HG03095 (cell line): ENCODE measurements around the gene SALL3.

ENCODE experiments used
- ATAC-seq: cut with Tn5 transposase; IDR thresholded peaks from one replicate; pipeline ENCODE4 v1.9.1; 2021; ENCODE audit warnings: moderate library complexity; ENCODE audit not compliant: unreplicated experiment

Gene SALL3

DNA sequence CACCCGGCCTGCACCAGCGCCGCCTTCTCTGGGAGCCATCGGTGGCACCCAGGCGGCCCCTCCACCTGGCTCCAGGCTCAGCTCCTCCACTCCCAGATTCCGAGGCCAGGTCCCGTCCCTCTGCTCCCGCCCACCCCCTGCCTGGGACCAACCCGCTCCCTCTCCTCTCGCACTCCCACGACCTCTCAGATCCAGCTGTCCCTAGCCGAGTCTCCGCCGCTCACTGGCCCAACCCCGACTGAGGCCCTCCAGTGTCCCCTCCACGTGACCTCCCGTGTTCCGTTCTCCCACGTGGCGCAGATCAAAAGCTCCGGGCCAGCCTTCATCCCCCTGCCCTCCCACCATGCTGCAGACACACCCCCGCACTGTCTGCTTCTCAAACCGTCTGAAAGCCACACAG, 14.4 kb upstream of the SALL3 start:
- no peak for ATAC-seq

DNA sequence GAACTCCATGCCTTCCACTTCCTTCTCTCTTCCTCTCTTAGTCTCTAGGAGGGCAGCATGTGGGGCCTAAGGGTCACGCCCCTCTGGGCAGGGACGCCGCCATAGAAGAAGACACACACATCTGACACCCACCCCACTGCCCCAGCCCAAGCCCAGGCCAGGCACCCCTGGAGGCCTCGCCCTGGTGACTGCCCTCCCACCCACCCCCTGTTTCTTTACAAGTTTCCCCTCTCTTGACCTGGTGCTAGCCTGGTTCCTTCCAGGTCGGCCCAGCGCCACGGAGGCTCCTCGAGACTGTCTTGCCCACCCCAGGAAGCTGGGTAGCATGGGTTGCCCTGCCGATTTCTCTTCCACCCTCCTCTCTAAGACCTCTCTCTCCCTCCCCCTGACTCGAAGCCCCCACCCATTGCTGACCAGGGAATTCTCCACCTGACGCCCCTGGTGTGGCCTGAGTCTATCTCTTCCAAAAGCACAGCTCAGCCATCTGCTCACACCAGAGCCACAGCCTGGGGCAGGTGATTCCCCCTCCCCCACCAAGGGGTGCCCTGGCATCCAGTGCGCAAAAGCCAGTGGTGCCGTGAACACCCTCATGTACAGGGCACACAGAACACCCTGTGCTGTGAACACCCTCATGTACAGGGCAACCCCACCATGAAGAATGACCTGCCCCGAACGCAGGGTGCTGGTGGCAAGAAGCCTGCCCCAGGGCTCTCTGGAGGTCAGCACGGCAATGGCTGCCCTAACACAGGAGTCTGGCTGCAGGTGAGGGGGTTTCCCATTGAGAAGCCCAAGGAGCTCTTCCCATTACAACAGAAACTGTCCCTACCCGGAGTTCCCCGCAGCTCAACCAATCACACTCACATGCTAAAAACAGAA, 13.5 kb upstream of the SALL3 start:
- ATAC-seq, result no peak

DNA sequence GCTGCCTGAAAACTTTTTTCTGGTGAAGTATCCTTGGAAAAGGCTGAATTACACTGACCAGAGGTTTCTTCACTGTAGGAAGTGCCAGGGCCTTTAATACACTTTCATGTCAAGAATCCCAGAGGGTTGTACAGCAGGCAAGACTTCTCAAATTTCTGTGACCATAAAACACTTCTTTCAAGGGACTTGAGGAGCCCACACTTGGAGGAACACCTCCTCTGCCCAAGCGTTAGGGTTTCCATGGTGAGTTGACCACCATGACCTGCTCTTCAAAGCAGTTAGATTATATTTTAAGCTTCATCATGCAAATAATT, 12.9 kb upstream of the SALL3 start:
- ATAC-seq, result no peak

DNA sequence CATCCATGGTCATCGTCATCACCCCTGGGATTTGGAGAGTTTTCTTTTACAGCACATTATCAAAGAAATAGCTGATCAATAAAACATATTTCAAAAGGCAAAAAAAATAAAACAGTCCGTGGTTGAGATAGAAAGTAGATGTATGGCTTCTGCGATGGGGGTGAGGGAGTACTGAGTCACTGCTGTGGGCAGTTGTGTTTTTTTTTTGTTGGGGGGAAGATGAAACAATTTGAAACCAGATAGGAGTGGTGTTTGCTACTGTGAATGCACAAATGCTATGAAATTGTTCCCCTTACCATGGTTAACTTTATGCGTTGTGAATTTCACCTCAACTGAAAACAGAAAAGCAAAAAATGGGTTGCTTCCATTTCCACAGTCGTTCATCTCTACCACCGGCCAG, 11.9 kb upstream of the SALL3 start:
- no peak for ATAC-seq

DNA sequence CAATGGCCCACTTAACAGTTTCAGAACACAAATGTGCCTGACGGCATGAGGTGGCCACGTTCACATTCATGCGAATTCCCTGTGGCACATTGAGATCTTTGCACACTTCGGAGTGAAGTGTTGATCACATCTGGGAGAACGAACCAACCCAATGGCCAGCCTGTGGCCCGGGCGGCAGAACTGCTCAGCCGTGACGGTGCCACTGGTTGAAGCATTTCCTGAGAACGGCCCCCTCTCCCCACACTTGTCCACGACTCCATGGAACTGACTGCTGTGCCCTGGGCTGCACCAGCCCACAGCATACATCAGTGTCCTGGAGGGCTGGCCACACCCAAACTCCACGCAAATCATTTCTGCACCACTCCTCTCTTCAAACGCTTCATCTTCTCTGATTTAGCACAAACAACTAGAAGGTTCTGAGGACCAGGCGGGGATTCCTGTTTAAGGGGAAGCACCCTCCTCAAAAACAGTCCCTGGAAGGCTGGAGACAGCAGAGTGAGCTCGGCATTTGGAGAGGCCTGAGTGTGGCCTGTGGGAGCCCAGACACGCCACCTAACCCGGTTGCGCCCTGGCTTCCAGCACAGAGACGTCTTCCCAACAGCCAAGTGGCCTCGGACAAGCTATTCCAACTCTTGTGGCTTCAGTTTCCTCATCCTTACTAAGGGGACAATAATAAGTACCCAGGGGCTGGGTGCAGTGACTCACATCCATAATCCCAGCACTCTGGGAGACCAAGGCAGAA, 9.9 kb upstream of the SALL3 start:
- ATAC-seq, result no peak

DNA sequence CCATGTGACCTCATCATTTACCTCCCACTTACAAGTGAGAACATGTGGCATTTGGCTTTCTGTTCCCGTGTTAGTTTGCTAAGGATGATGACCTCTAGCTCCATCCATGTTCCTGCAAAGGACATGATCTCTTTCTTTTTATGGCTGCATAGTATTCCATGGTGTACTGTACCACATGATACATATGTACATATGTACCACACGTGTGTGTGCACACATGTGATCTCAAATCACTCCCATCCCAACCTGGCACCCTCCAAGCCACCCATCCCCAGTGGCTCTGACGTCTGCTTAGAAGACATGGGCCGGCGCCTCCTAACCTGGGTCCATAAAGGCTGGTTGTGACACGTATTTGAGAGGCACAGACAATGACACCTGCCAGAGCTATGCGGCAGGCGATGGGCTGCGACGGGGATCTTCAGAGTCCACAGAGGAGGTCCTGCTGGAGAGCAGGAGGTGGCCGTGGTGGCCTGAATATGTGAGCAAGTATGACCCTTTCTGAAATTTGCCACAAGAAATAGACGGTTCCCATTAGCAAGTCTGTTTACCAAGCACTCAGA, 8.8 kb upstream of the SALL3 start:
- no peak for ATAC-seq

DNA sequence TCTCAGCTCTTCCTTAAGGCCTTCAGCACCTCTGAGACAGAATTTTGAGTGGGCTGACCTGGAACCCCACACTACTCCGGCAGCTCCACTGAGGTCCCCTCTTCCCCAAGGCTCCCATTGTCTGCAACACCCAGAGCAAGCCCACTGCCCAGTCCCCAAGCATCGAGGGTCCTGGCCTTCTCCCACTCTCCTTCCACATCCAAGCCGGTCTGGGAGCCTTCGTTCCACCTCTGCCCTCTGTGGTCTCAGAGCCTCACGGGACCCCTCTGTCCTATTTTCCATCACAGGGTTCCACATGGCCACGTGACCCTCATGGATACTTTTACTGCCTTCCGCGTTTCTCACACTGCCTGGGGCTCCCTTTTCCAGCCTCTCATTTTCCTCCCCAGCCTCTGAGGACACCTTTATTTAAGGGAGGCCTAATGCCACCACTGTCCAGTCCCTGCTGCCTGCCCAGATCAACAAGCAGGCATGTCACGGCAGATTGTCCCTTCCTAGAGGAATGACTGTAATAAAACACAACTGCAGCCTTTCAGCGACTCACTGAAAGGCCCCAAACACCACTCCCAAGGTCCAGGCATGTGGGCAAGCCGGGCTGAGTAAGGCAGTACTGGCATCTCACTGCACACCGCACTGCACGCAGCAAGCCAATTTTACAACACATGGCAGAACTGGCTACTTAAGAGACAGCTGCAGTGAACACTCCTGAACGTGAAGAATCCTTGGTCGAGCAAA, 7.9 kb upstream of the SALL3 start:
- ATAC-seq, result no peak

DNA sequence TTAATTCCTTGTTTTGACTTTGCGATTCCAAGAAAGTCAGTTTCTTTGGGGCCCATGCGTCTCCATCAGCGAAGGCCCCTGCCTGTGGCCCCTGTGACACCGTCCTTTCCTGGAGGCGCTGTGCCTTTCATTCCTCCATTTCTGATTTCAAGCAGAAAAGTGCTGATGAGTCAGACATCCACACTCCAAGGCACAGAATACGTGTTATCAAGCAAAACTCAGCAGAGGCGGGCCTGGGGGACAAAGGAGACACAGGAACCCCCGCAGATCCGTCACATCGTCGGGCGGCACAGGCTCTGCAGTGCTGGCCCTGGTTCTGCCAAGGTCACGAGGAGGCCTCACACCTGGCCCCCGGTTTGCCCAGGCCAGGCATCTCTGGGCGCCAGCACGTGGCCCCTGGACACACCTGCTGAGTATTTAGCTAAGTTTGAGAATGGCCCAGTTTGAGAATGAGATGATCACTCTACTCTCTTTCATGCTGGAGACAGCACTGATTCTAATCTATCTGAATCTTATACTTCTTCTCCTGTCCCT, 7.2 kb upstream of the SALL3 start:
- no peak for ATAC-seq

DNA sequence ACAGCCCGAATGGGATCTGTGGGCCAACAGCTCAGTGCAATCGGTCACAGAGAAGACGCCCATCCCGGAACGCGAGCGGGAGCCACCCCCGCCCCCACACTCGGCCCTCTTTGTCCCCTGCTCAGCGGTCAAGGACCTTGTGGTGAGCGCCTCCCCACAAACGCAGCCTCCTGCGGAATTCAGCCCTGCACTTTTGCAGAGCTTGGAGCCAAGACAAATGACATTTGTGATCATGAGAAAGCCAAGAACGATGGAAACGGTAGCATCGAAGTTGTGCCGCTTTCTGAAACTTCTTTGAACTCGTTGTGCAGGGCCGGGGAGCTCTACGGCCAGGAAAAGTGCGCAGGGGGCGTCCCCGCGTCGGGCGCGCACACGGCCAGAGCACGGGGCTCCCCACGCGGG, 6.7 kb upstream of the SALL3 start:
- ATAC-seq, result no peak

DNA sequence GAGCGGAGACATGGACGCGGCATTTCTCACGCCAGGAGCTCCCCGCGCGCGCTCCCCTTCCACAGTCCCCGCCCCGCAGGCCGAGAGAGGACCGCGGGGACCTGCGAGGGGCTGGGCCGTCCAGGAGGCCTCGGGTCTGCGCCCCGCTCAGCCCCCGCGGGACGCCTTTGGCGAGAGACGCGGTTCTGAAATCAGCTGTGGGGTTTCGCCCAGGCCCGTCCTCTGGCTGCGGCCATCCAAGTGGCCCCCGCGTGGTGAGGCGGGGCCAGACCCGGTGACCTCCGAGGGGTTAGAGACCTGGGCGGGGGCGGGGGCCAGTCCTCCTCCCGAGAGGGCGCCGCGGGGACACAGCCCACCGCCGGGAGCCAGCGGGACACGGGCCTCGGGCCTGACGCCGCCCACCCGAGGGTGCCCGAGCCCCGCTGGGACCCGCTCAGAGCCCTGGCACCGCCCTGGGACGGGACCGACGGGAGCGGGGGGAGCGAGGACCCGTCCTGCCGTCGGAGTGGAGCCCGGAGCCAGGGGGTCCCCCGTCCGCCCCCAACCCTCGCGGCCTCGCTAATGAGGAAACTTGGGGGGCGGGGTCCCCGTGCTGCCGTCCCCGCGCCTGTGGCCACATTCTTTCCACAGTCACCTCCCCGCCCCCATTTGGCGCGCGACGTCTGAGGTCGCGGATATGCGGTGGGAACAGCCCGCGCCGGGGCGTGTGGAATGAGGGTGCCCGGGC, 6.1 kb upstream of the SALL3 start:
- no peak for ATAC-seq

DNA sequence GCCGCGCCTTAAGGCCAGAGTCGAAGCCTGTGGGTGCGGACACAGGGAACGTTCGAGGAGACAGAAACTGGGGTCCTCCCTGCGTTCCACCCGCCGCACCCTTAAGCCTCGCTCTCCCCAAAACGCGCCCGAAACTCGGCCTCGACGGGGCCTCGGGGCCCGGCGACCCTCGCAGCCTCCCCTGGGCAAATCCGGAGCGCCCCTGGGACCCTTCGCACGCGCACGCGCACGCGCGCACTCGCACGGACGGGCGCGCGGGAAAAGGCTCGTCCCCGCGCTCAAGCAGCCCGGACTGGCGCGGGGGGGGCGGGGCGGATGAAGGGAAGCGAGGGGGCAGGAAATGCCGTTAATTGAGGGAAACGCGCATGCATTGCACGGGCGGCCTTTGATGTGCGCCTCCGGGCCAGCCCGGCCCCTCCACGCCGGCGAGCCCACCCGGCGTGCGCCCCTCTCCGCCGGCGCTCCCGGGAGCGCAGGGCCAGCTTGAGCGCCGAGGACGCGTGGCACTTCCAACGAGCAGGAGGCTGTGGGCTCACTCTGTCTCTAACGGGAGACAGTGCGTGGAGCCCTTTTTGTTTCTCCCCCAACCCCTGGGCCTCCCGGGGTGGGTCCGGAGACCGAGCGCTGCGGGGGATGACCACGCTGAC, 5.4 kb upstream of the SALL3 start:
- ATAC-seq, result no peak

DNA sequence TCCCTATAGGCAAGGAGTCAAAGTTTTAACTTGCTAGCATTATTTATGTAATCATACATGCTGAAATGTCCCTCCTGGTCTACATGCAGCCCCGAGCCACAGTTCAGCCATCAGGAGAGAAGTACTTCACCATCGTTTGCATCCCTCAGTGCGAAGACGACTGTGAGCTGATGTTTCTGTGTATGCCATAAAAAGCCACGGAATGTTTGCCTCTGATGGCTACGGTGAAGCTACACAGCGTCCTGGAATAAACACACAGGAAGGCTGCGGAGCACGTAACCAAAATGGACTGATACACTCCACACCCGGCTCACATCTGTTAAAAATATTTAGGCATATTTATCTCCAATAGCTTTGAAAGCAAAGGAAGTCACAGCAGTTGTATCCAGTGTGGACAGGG, 4.3 kb upstream of the SALL3 start:
- ATAC-seq, result no peak

DNA sequence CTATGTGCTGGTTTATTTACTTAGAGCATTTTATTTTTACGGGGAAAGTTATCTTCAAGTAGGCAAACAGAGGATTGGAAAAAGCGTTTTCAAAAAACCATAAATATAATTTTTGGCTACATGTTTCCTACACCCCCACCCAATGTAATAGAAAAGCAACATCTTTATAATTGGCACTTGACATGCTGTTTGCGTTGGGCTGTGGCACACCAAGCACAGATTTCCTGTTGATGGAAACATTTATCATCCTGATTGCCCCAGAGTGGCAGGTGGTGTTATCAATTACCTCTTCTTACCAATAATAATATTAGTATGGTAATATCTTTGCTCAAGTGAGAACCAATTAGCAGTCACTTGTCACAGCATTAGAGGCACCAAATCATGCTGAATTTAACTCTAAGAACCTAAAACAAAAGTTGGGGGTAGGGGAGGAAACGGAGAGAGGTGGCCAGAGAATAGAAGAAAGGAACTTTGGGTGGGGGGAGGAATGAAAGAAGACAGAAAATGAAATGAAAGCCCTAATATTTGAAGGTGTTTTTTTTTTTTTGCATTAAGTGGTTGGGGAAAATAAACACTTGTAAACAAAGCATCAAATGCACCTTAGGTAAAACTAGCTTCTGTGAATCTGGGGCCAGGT, 3.8 kb upstream of the SALL3 start:
- no peak for ATAC-seq

DNA sequence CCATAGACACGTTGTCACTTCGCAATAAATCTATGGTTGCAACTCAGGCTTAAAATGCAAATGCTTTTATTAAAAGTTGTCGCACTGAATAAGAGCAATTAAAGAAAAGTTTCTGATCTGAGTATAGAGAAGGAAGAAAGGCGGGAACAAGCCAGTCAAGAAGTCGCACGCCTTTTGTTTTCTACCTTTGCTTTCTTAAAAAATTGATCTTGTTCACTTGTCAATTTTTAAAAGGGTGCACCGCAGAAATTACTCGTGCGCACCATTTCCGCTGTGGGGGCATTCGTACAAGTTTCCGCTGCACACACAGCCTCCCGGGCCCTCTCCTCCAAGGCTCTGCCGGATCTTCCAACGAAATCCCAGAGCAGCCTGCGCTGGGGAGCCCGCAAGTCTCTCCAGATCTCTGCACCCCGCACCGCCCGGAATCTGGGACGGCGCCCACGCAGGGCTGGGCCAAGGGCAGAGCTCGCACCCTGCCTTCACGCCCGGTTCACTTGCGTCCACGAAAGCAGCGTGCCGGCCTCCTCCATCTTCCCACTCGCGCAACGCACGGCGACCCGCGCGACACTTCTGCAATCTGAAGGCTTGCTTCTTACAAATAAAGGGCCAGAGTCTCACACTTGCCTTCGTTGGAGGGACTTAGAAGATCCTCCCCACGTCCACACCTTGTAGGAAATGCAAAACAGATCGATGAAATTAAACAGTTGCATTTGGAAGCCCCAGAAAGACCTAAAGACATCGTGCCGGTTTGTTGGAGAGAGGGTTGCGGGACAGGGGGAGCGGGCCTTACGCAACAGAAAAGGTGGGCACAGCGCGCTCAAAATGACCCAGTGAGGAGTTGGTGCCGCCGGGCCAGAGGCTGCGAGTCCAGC, 2.6 kb upstream of the SALL3 start:
- ATAC-seq, result no peak

DNA sequence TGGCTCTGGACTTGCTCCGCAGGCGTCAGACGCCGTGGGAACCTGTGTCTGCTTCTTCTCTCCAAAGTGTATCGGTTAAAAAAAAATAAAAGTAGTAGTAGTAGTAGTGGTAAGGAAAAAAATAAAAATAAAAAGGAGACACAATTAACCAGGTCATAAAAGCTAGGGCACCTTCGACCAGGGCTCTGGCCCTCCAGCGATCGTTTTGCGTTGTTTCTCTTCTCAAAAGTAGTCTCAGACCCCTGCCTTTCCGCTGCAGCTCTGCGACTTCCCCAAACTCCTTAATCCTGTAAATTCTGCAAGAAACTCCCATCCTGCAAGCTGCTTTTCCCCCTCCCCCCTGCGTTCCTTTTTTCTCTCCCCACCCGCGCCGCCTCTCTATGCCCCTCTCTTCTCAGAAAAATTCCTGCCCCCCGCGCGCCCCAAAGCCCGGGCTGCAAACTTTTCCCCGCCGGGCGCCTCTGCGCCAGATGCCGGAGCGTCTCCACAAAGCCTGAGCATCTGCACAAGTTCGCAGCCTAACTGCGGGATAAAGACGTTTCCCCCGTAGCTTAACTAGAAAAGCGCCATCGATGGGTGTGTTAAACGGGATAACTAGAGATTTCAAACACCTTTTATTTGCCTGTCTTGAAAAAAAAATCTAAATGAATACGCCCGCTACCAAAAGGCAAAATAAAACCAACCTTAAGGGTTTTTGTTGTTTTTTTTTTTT, 1.8 kb upstream of the SALL3 start:
- no peak for ATAC-seq

DNA sequence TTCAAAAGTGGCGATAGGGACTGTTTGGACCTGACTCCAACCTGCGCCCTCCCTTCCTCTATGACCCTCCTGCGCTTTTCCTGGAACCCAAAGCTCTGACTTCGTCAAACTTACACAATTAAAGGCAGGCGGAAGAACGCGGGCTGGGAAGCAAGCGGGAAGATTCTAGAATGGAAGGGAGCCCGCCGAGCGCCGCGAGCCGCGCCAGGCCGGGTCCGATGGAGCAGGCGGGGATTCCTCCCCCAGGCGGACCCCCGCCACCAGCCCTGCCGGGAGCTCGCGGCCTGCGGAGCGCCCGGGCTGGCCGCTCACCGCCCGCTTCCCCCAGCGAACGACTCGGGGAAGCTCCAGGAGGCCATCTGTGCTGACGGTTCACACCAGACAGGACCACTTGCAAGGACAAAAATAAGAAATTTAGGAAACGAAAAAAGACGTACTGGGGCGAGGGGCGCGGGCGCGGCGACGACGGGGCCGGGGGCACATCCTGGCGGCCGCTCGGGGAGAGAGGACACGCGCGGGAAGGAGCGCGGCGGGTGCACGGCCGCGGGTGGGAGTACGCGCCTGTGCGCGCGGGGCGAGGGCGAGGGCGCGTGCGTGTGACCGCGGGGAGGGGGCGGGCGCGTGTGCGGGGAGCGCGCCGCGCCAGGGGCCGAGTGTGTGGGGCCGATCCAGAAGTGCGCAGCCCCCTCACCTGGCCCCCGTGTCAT, 1.1 kb upstream of the SALL3 start:
- ATAC-seq, result no peak

DNA sequence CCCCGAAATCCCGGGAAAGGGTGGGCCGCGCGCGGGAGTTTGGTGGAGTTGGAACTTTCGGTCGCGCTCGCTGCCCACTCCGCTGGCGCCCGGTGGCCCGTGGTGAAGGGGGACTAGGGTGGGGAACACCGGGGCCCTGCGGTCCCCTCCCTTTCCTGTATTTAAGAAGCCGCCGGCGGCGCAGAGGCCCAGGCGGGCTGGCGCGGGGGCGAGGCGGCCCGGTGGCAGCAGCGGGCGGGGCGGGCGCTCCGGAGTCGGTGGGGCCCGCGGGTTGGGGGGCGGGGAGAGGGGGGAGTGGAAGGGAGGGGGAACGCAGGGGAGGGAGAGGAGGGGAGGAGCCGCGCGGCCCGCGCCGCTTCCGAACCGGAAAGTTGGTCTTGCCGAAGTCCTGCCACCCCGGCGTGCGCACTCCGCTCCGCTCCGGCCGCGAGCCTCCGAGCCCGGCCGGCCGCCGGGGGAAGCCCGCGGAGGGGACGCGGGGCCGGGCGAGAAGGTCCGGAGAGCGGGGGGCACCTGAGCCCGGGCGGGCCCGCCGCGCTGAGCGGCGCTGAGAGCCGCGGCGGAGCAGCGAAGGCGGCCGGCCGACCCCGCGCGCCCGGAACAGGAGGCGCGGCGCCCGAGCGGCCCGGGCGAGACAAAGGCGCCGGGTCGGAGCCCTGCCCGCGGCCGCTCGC, 425 bp upstream of the SALL3 start:
- no peak for ATAC-seq
